GM10266 (cell line): ENCODE data around the gene RUNX2.

Experiments
- DNase-seq: peaks from one replicate; pipeline ENCODE4 v3.0.0; 2012; ENCODE audit errors: extremely low spot score
- CTCF ChIP-seq: IDR thresholded peaks from 2 replicates; pipeline ENCODE4 v1.5.1; 2012; ENCODE audit warnings: mild to moderate bottlenecking, low read depth; ENCODE audit not compliant: control insufficient read depth, insufficient read depth; ENCODE audit errors: missing control alignments

The RUNX2 gene

GRCh38 chr6:45691426-45691825 is 363.3 kb downstream of the RUNX2 start:
- no peak for TF ChIP-seq CTCF
- DNase-seq = no peak

GRCh38 chr6:45692021-45692420 is 363.9 kb downstream of the RUNX2 start:
- DNase-seq = no peak
- no peak for TF ChIP-seq CTCF

- DNase-seq = no peak
Observed at GRCh38 chr6:45696738-45697137, 368.6 kb downstream of the RUNX2 start.

GRCh38 chr6:45697605-45698004 is 369.5 kb downstream of the RUNX2 start:
- TF ChIP-seq CTCF = no peak
- no peak for DNase-seq

More at GRCh38 chr6:45696738-45697137, 368.6 kb downstream of the RUNX2 start:
- no peak for TF ChIP-seq CTCF

- TF ChIP-seq CTCF = no peak
- DNase-seq = no peak
Observed at GRCh38 chr6:45698046-45698445, 369.9 kb downstream of the RUNX2 start.

GRCh38 chr6:45699663-45700062 is 371.5 kb downstream of the RUNX2 start:
- DNase-seq = no peak
- no peak for TF ChIP-seq CTCF

- DNase-seq = no peak
- TF ChIP-seq CTCF = no peak
Observed at GRCh38 chr6:45702849-45703739, 375.0 kb downstream of the RUNX2 start.
